ENCODE data around the gene UTP25.

Gene UTP25

GRCh38 chr1:209816923-209817322 is 10.8 kb upstream of the UTP25 start:
- TF ChIP-seq GATA2 (IDR thresholded peaks at IDR 0.05; ENCODE audit: low read depth, low read length) = no peak
- TF ChIP-seq GATA3 (IDR thresholded peaks at IDR 0.05; ENCODE audit: low read depth, low read length) = no peak

GRCh38 chr1:209817691-209818090 is 10.1 kb upstream of the UTP25 start:
- TF ChIP-seq GATA2 (IDR thresholded peaks at IDR 0.05; ENCODE audit: low read depth, low read length) (no peak), GATA3 (IDR thresholded peaks at IDR 0.05; ENCODE audit: low read depth, low read length) (no peak)

GRCh38 chr1:209819058-209819457 is 8.7 kb upstream of the UTP25 start:
- no peak for TF ChIP-seq GATA3 (IDR thresholded peaks at IDR 0.05; ENCODE audit: low read depth, low read length)
- TF ChIP-seq GATA2 (IDR thresholded peaks at IDR 0.05; ENCODE audit: low read depth, low read length) = no peak

GRCh38 chr1:209820986-209821385 is 6.8 kb upstream of the UTP25 start:
- TF ChIP-seq GATA3 (IDR thresholded peaks at IDR 0.05; ENCODE audit: low read depth, low read length) (no peak), GATA2 (IDR thresholded peaks at IDR 0.05; ENCODE audit: low read depth, low read length) (no peak)

- no peak for TF ChIP-seq GATA2 (IDR thresholded peaks at IDR 0.05; ENCODE audit: low read depth, low read length)
- no peak for TF ChIP-seq GATA3 (IDR thresholded peaks at IDR 0.05; ENCODE audit: low read depth, low read length)
These were observed 5.1 kb upstream of the UTP25 start for GRCh38 chr1:209822706-209823105.

GRCh38 chr1:209823143-209824041 is 4.4 kb upstream of the UTP25 start:
- TF ChIP-seq GATA3 (IDR thresholded peaks at IDR 0.05; ENCODE audit: low read depth, low read length) (no peak; the same call in 1 of the 2 replicates), GATA2 (IDR thresholded peaks at IDR 0.05; ENCODE audit: low read depth, low read length) (no peak)

- TF ChIP-seq GATA2 (IDR thresholded peaks at IDR 0.05; ENCODE audit: low read depth, low read length) = no peak
- TF ChIP-seq GATA3 (IDR thresholded peaks at IDR 0.05; ENCODE audit: low read depth, low read length) = no peak
These were observed 2.0 kb upstream of the UTP25 start for GRCh38 chr1:209825591-209826434.

- TF ChIP-seq GATA2 (IDR thresholded peaks at IDR 0.05; ENCODE audit: low read depth, low read length) = no peak
- TF ChIP-seq GATA3 (IDR thresholded peaks at IDR 0.05; ENCODE audit: low read depth, low read length) = no peak
These were observed 1.9 kb downstream of the UTP25 start for GRCh38 chr1:209829716-209830115.

- TF ChIP-seq GATA3 (IDR thresholded peaks at IDR 0.05; ENCODE audit: low read depth, low read length) (no peak), GATA2 (IDR thresholded peaks at IDR 0.05; ENCODE audit: low read depth, low read length) (no peak)
These were observed 3.0 kb downstream of the UTP25 start for GRCh38 chr1:209830722-209831121.

- no peak for TF ChIP-seq GATA3 (IDR thresholded peaks at IDR 0.05; ENCODE audit: low read depth, low read length)
- TF ChIP-seq GATA2 (IDR thresholded peaks at IDR 0.05; ENCODE audit: low read depth, low read length) = no peak; the same call in 1 of the 2 replicates
These were observed 3.8 kb downstream of the UTP25 start for GRCh38 chr1:209831615-209832014.

- TF ChIP-seq GATA2 (IDR thresholded peaks at IDR 0.05; ENCODE audit: low read depth, low read length) (no peak), GATA3 (IDR thresholded peaks at IDR 0.05; ENCODE audit: low read depth, low read length) (no peak)
These were observed 8.1 kb downstream of the UTP25 start for GRCh38 chr1:209835782-209836298.

GRCh38 chr1:209837671-209838070 is 9.9 kb downstream of the UTP25 start:
- TF ChIP-seq GATA3 (IDR thresholded peaks at IDR 0.05; ENCODE audit: low read depth, low read length) (no peak), GATA2 (IDR thresholded peaks at IDR 0.05; ENCODE audit: low read depth, low read length) (no peak)

GRCh38 chr1:209838537-209838936 is 10.8 kb downstream of the UTP25 start:
- TF ChIP-seq GATA2 (IDR thresholded peaks at IDR 0.05; ENCODE audit: low read depth, low read length) (no peak), GATA3 (IDR thresholded peaks at IDR 0.05; ENCODE audit: low read depth, low read length) (no peak)

- no peak for TF ChIP-seq GATA3 (IDR thresholded peaks at IDR 0.05; ENCODE audit: low read depth, low read length)
- no peak for TF ChIP-seq GATA2 (IDR thresholded peaks at IDR 0.05; ENCODE audit: low read depth, low read length)
These were observed 12.2 kb downstream of the UTP25 start for GRCh38 chr1:209839875-209840546.

Measured in SH-SY5Y (cell line).